ENCODE measurements around the gene PRICKLE1. TPM values are rescaled to one million over a fixed set of nuclear protein-coding genes. Genes with fewer than 3 reads are reported as not detected.
A peak's percentile ranks its signal among the peaks of the same experiment; 100 is the strongest.

PRICKLE1 gene
- total RNA-seq (59.7 TPM), polyA plus RNA-seq (8.9 TPM)

DNA sequence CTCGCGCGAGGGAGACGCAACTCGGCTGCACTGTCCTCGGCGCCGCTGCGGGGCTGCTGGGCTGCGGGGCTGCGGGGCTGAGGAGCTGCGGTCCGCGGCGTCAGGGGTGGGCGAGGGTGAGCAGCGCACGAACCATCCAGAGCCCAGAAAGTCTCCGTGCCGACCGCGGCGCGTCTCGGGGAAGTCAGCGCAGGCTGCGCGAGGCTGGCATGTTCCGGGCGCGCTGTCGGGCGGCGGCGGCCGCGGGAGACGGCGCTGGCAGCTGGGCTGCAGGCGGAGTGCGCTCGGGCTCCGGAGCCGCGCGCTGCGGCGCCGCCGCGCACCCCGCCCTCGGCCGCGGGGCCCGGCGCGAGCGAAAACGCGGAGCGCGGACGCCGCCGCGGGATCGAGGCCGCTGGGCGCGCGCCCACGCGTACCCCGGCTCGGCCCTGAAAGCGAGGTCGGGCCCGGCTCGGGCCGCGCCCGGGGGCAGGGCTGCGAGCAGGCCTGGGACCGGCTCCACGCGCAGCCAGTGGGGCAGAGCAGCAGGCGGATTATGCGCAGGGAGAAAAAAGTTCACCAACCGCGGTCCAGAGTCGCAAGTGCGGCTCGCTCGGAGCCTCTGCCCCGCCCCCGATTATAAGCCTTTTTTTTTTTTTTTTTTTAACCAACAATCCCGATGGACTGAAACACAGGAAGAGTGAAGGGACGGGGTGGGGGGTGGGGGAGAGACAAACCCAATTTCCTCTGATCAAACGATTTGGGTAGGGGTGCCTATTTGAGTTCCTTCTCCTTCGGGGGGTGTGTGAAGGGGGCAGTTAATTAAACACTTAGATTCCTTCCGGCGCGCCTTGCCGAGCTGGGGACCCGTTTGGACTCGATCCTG, at the start of gene PRICKLE1:
Gene PRICKLE1, minus strand, starts transcription at position 282 of the 865 bp plus-strand sequence. CDS start 117,230 bp downstream, outside the sequence.
- under 1% methylated on average over 107 of the region's 107 CpGs for WGBS

GRCh38 chr12:42638697-42639096, 49.2 kb upstream of the PRICKLE1 start:
- WGBS = 92% methylated on average over 4 of the region's 4 CpGs
- Histone ChIP-seq H3K27ac (ENCODE audit: low read depth) (no peak overlapping the region), H3K4me3 (ENCODE audit: low read depth, low read length) (no peak overlapping the region), H3K36me3 (ENCODE audit: insufficient read depth) (no peaks in the 10 kb centered on the region), H3K4me1 (ENCODE audit: insufficient read depth) (no peaks in the 10 kb centered on the region)
- no peak for DNase-seq (ENCODE audit: extremely low spot score)

More for the DNA sequence above, at the start of gene PRICKLE1:
- peak within 1 kb of the TSS; percentile 83 for H3K27ac ChIP-seq (ENCODE audit: low read depth)
- no peak for DNase-seq (ENCODE audit: extremely low spot score)
- no peaks in the 10 kb centered on the region for H3K36me3 ChIP-seq (ENCODE audit: insufficient read depth)
- H3K4me1 ChIP-seq (ENCODE audit: insufficient read depth) = peaks cover 2% of the 10 kb centered on the region
- H3K4me3 ChIP-seq (ENCODE audit: low read depth, low read length) = peak within 1 kb of the TSS; percentile 83

GRCh38 chr12:42638011-42638410, 48.5 kb upstream of the PRICKLE1 start:
- DNase-seq (ENCODE audit: extremely low spot score) = no peak
- H3K36me3 ChIP-seq (ENCODE audit: insufficient read depth) = no peaks in the 10 kb centered on the region

GRCh38 chr12:42636993-42637392, 47.4 kb upstream of the PRICKLE1 start:
- no peak for DNase-seq (ENCODE audit: extremely low spot score)
- no peak overlapping the region for H3K27ac ChIP-seq (ENCODE audit: low read depth)
- H3K4me3 ChIP-seq (ENCODE audit: low read depth, low read length) = no peak overlapping the region
- no peaks in the 10 kb centered on the region for H3K36me3 ChIP-seq (ENCODE audit: insufficient read depth)
- H3K4me1 ChIP-seq (ENCODE audit: insufficient read depth) = no peaks in the 10 kb centered on the region
- 98% methylated on average over 21 of the region's 21 CpGs for WGBS

More at GRCh38 chr12:42638011-42638410, 48.5 kb upstream of the PRICKLE1 start:
- Histone ChIP-seq H3K4me1 (ENCODE audit: insufficient read depth) (no peaks in the 10 kb centered on the region), H3K4me3 (ENCODE audit: low read depth, low read length) (no peak overlapping the region), H3K27ac (ENCODE audit: low read depth) (no peak overlapping the region)

DNA sequence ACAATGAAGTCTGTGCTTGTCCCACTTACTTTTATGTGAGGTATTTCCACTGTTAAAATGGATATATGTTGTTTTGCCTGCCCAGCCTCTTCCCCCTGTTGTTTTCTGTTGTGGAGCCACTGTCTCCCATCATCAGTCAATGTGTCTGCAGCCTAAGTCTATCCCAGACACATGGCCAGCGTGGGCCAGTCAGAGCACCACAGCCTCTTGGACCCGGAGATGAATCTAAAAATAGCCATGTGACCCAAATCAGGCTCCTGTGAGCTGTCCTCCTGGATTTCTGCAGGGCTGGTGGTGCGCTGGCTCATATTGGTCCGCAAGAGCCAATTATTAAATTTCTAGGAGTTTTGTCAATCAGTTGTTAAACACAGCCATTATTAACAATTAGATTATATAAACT, 44.0 kb upstream of the PRICKLE1 start:
- H3K4me3 ChIP-seq (ENCODE audit: low read depth, low read length) = no peak overlapping the region
- no peak overlapping the region for H3K27ac ChIP-seq (ENCODE audit: low read depth)

GRCh38 chr12:42631513-42631912, 42.0 kb upstream of the PRICKLE1 start:
- no peaks in the 10 kb centered on the region for H3K4me1 ChIP-seq (ENCODE audit: insufficient read depth)
- H3K36me3 ChIP-seq (ENCODE audit: insufficient read depth) = no peaks in the 10 kb centered on the region
- H3K27ac ChIP-seq (ENCODE audit: low read depth) = no peak overlapping the region
- no peak overlapping the region for H3K4me3 ChIP-seq (ENCODE audit: low read depth, low read length)
- WGBS = 79% methylated on average over 1 of the region's 1 CpG
- DNase-seq (ENCODE audit: extremely low spot score) = no peak

More for the DNA sequence above, 44.0 kb upstream of the PRICKLE1 start:
- no peak for DNase-seq (ENCODE audit: extremely low spot score)
- H3K36me3 ChIP-seq (ENCODE audit: insufficient read depth) = no peaks in the 10 kb centered on the region
- 79% methylated on average over 4 of the region's 4 CpGs for WGBS
- H3K4me1 ChIP-seq (ENCODE audit: insufficient read depth) = no peaks in the 10 kb centered on the region

GRCh38 chr12:42630314-42630713, 40.8 kb upstream of the PRICKLE1 start:
- no peak for DNase-seq (ENCODE audit: extremely low spot score)
- Histone ChIP-seq H3K4me3 (ENCODE audit: low read depth, low read length) (no peak overlapping the region), H3K4me1 (ENCODE audit: insufficient read depth) (no peaks in the 10 kb centered on the region), H3K36me3 (ENCODE audit: insufficient read depth) (no peaks in the 10 kb centered on the region), H3K27ac (ENCODE audit: low read depth) (no peak overlapping the region)
- WGBS = 52% methylated on average over 1 of the region's 1 CpG

- 37% methylated on average over 6 of the region's 6 CpGs for WGBS
- Histone ChIP-seq H3K4me1 (ENCODE audit: insufficient read depth) (no peaks in the 10 kb centered on the region), H3K27ac (ENCODE audit: low read depth) (no peak overlapping the region), H3K36me3 (ENCODE audit: insufficient read depth) (no peaks in the 10 kb centered on the region), H3K4me3 (ENCODE audit: low read depth, low read length) (no peak overlapping the region)
- no peak for DNase-seq (ENCODE audit: extremely low spot score)
These were observed 37.6 kb upstream of the PRICKLE1 start for GRCh38 chr12:42627151-42627550.

- H3K36me3 ChIP-seq (ENCODE audit: insufficient read depth) = no peaks in the 10 kb centered on the region
- no peaks in the 10 kb centered on the region for H3K4me1 ChIP-seq (ENCODE audit: insufficient read depth)
- no peak overlapping the region for H3K4me3 ChIP-seq (ENCODE audit: low read depth, low read length)
- WGBS = 34% methylated on average over 4 of the region's 4 CpGs
- DNase-seq (ENCODE audit: extremely low spot score) = no peak
- no peak overlapping the region for H3K27ac ChIP-seq (ENCODE audit: low read depth)
These were observed 36.1 kb upstream of the PRICKLE1 start for GRCh38 chr12:42625611-42626010.

DNA sequence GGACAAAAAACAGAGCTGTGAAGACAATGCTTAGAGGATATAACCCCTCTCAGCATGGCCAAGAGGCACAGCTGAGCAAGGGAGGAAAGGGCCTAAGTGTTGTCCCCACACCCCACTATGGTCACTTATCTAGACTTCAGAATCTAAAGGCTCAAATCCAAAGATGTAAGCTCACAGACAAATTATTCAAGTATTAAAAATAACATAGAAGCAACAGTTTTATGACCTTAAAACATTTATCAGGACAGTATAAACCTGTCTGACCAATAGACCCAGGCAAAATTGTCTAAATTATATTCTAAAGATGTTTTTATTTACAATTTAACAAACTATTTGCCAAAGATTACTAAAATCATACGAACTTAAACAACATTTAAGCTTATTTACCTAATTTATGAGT, 28.1 kb upstream of the PRICKLE1 start:
- no peaks in the 10 kb centered on the region for H3K36me3 ChIP-seq (ENCODE audit: insufficient read depth)
- no peak overlapping the region for H3K27ac ChIP-seq (ENCODE audit: low read depth)
- H3K4me3 ChIP-seq (ENCODE audit: low read depth, low read length) = no peak overlapping the region
- H3K4me1 ChIP-seq (ENCODE audit: insufficient read depth) = no peaks in the 10 kb centered on the region
- 63% methylated on average over 1 of the region's 1 CpG for WGBS
- DNase-seq (ENCODE audit: extremely low spot score) = no peak

DNA sequence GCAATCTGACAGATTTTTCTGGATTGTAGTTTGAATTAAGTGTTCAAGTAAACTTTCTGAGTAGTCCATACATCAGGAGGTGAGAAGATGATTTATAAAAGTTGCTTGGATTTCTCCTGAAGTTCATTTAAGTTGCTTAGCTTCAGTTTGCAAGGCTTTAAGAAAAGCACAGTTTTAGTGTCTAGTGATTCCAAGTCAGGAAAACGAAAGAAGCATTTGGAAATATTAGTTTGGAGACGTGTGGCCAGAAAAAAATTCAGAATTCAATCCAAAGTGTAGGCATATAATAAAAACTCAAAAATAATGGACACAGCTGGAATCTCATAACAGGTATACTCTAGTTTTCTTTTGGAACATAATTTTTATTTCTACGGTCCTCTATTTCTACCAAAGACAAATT, 25.5 kb upstream of the PRICKLE1 start:
- Histone ChIP-seq H3K4me3 (ENCODE audit: low read depth, low read length) (no peak overlapping the region), H3K27ac (ENCODE audit: low read depth) (no peak overlapping the region), H3K4me1 (ENCODE audit: insufficient read depth) (no peaks in the 10 kb centered on the region), H3K36me3 (ENCODE audit: insufficient read depth) (no peaks in the 10 kb centered on the region)
- no peak for DNase-seq (ENCODE audit: extremely low spot score)
- WGBS = 80% methylated on average over 3 of the region's 3 CpGs

DNA sequence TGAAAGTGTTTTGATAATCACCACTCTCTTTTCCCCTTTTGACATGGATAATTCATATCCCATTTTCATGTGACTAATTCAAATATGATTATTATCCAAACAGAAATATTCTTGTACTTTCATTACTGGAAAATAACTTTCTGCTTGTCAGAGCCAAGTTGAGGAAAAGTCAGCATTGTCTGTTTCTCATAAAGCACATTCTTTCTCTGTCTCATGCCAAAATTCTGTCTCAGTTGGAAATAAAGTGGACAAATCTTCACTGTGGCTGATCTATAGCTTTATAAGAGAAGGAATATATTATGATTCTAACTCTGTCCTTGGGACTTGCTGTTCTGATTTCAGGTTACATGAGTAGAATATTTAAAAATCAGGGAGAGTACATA, 22.7 kb upstream of the PRICKLE1 start:
- Histone ChIP-seq H3K27ac (ENCODE audit: low read depth) (no peak overlapping the region), H3K4me1 (ENCODE audit: insufficient read depth) (no peaks in the 10 kb centered on the region), H3K36me3 (ENCODE audit: insufficient read depth) (no peaks in the 10 kb centered on the region), H3K4me3 (ENCODE audit: low read depth, low read length) (no peak overlapping the region)
- no peak for DNase-seq (ENCODE audit: extremely low spot score)

GRCh38 chr12:42611571-42612230, 22.2 kb upstream of the PRICKLE1 start:
- no peak for DNase-seq (ENCODE audit: extremely low spot score)
- Histone ChIP-seq H3K4me3 (ENCODE audit: low read depth, low read length) (no peak overlapping the region), H3K27ac (ENCODE audit: low read depth) (no peak overlapping the region), H3K4me1 (ENCODE audit: insufficient read depth) (no peaks in the 10 kb centered on the region), H3K36me3 (ENCODE audit: insufficient read depth) (no peaks in the 10 kb centered on the region)
- 57% methylated on average over 4 of the region's 4 CpGs for WGBS

- Histone ChIP-seq H3K36me3 (ENCODE audit: insufficient read depth) (no peaks in the 10 kb centered on the region), H3K4me3 (ENCODE audit: low read depth, low read length) (no peak overlapping the region), H3K4me1 (ENCODE audit: insufficient read depth) (no peaks in the 10 kb centered on the region), H3K27ac (ENCODE audit: low read depth) (no peak overlapping the region)
- WGBS = 96% methylated on average over 8 of the region's 8 CpGs
- DNase-seq (ENCODE audit: extremely low spot score) = no peak
These were observed 20.1 kb upstream of the PRICKLE1 start for GRCh38 chr12:42609605-42610004.
